Neural progenitor cell (in vitro differentiated cells): Measurements from ENCODE around the gene HPCA.

Experiments used
- CTCF ChIP-seq: fragments of 200-600 bp; sonication (generic); IDR thresholded peaks from 2 replicates; pipeline ENCODE4 v1.5.1; 2017; ENCODE audit warnings: antibody characterized with exemption, mild to moderate bottlenecking
- EZH2 ChIP-seq: fragments of 200-600 bp; sonication (generic); IDR thresholded peaks from 2 replicates; pipeline ENCODE4 v1.6.1; 2017; ENCODE audit warnings: antibody characterized with exemption, mild to moderate bottlenecking, moderate library complexity

DNA sequence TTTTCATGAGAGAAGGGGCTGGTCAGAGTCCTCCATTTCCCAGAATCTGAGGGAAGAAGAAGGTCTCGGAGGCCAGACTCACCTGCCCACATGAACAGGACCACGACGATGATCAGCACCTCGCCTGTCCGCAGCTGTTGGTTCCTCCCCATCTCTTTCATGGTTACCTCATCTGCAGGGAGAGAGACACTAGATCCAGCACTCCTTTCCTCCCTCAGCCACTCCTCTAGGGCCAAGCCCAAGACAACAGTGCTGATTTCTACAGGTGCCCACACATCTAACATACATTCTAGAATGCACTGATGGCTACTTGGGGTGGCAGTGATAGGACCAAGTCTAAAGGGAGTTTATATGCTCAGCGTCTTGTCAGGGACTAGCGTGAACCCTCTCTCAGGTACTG is 18.6 kb upstream of the HPCA start:
- TF ChIP-seq CTCF (no peak), EZH2 (no peak)
